K562 (cell line): ENCODE data around the gene DHX40. TPM values are rescaled to one million over a fixed set of nuclear protein-coding genes. Genes with fewer than 3 reads are reported as not detected.

ENCODE experiments used
- GATAD2B ChIP-seq: fragments of 450-650 bp; IDR thresholded peaks from 2 replicates; pipeline ENCODE4 v1.6.1; 2017; ENCODE audit warnings: mild to moderate bottlenecking, borderline replicate concordance
- NFATC3 ChIP-seq: fragments of 450-650 bp; IDR thresholded peaks from 2 replicates; pipeline ENCODE4 v1.6.1; 2017; ENCODE audit warnings: mild to moderate bottlenecking
- NFIC ChIP-seq: fragments of 450-650 bp; IDR thresholded peaks from 2 replicates; pipeline ENCODE4 v1.6.1; 2017; ENCODE audit warnings: mild to moderate bottlenecking, inconsistent platforms
- SMAD1 ChIP-seq: fragments of 150-350 bp; IDR thresholded peaks from 2 replicates; pipeline ENCODE4 v1.6.1; 2014; ENCODE audit warnings: low read length, low read depth; ENCODE audit not compliant: partially characterized antibody
- SMARCA5 ChIP-seq: fragments of 450-650 bp; IDR thresholded peaks from 2 replicates; pipeline ENCODE4 v1.6.1; 2016
- ZBTB17 ChIP-seq: fragments of 450-650 bp; formaldehyde crosslinking; IDR thresholded peaks from 2 replicates; pipeline ENCODE4 v1.4.0; 2020; ENCODE audit warnings: mild to moderate bottlenecking
- ZNF584 ChIP-seq: fragments of 200-800 bp; sonication (Bioruptor generic); IDR thresholded peaks from 2 replicates; pipeline ENCODE4 v1.6.1; 2016; ENCODE audit warnings: low read depth, mild to moderate bottlenecking, missing genetic modification characterization, missing compliant biosample characterization
- polyA plus RNA-seq, 8 experiments: library from polyadenylated mRNA; depleted of rRNA in 4 of 8; stranded (reverse) in 5 of 8; unstranded in 3 of 8; fragments of >200 nt; fragmentation: Nextera tagmentation in 2 of 8; fragmentation: Illumina TruSeq in 1 of 8; extraction: Ambion mirVana in 2 of 8; extraction: Trizol in 1 of 8; gene quantifications; 2 replicates each; pipeline versions ENCODE4 v1.2.1 to v1.2.3, GENCODE V29; 2011 to 2014; ENCODE audit warnings: inconsistent platforms in 1 of 8, missing spikeins in 1 of 8
- total RNA-seq, 7 experiments: library from RNA; depleted of rRNA in 6 of 7; stranded (reverse); fragments of >200 nt in 6 of 7; fragmentation: Illumina TruSeq in 2 of 7; extraction: Trizol in 2 of 7; gene quantifications; 2 replicates each; pipeline versions ENCODE4 v1.2.1 to v1.2.3, GENCODE V29; 2011 to 2021; ENCODE audit warnings: low replicate concordance in 1 of 7
- TF ChIP-seq, protein P1 (sequence below): fragments of 450-650 bp; IDR thresholded peaks from 2 replicates; pipeline ENCODE4 v1.6.1; 2016; ENCODE audit warnings: low read depth
- TF ChIP-seq, protein P2 (sequence below): sonication (generic); formaldehyde crosslinking; IDR thresholded peaks from 2 replicates; pipeline ENCODE4 v1.8.1; 2022; ENCODE audit warnings: missing genetic modification reagents
- TF ChIP-seq, protein P3 (sequence below): fragments of 250-450 bp; sonication (Bioruptor Pico); IDR thresholded peaks from 2 replicates; pipeline ENCODE4 v1.8.0; 2021; ENCODE audit warnings: moderate library complexity, mild to moderate bottlenecking, inconsistent platforms
- TF ChIP-seq, protein P4 (sequence below), 2 experiments: fragments of 250-450 bp in 1 of 2; fragments of 450-650 bp in 1 of 2; sonication (Bioruptor Pico) in 1 of 2; IDR thresholded peaks; 2 replicates each; pipeline versions ENCODE4 v1.6.1 to v1.8.0; 2016 to 2021; ENCODE audit warnings: mild to moderate bottlenecking in 2 of 2, moderate library complexity in 2 of 2, missing compliant biosample characterization in 1 of 2, missing genetic modification characterization in 1 of 2

The DHX40 gene
- total and polyA plus RNA-seq, 9 of the 15 experiments (the other 6 are each of a cell fraction or from before 2014, with no cell fraction given), result 7.2 to 38.6 (median 18.7) TPM

DNA sequence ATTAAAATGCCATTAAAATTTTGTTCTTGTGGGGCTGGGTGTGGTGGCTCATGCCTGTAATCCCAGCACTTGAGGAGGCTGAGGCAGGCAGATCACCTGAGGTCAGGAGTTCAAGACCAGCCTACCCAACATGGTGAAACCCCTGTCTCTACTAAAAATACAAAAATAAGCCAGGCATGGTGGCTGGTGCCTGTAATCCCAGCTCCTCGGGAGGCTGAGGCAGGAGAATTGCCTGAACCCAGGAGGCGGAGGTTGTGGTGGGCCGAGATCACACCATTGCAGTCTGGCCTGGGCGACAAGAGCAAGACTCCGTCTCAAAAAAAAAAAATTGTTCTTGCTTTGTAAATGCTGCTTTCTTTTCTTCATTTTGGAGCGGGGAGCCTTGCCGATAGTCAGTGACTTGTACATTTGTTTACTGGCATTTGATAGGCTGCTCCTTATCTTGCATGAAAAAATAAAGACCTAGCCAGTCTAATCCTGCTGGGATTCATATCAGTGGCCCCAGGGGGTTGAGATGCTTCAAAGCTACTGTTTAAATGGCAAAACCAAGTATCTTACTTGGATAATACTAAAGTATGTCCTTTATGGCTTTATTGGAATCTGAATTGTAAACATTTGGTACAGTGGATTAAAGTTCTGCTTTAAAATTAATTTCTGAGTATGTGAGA, 51.0 kb downstream of the DHX40 start (continued):
- TF ChIP-seq, protein P1, sequence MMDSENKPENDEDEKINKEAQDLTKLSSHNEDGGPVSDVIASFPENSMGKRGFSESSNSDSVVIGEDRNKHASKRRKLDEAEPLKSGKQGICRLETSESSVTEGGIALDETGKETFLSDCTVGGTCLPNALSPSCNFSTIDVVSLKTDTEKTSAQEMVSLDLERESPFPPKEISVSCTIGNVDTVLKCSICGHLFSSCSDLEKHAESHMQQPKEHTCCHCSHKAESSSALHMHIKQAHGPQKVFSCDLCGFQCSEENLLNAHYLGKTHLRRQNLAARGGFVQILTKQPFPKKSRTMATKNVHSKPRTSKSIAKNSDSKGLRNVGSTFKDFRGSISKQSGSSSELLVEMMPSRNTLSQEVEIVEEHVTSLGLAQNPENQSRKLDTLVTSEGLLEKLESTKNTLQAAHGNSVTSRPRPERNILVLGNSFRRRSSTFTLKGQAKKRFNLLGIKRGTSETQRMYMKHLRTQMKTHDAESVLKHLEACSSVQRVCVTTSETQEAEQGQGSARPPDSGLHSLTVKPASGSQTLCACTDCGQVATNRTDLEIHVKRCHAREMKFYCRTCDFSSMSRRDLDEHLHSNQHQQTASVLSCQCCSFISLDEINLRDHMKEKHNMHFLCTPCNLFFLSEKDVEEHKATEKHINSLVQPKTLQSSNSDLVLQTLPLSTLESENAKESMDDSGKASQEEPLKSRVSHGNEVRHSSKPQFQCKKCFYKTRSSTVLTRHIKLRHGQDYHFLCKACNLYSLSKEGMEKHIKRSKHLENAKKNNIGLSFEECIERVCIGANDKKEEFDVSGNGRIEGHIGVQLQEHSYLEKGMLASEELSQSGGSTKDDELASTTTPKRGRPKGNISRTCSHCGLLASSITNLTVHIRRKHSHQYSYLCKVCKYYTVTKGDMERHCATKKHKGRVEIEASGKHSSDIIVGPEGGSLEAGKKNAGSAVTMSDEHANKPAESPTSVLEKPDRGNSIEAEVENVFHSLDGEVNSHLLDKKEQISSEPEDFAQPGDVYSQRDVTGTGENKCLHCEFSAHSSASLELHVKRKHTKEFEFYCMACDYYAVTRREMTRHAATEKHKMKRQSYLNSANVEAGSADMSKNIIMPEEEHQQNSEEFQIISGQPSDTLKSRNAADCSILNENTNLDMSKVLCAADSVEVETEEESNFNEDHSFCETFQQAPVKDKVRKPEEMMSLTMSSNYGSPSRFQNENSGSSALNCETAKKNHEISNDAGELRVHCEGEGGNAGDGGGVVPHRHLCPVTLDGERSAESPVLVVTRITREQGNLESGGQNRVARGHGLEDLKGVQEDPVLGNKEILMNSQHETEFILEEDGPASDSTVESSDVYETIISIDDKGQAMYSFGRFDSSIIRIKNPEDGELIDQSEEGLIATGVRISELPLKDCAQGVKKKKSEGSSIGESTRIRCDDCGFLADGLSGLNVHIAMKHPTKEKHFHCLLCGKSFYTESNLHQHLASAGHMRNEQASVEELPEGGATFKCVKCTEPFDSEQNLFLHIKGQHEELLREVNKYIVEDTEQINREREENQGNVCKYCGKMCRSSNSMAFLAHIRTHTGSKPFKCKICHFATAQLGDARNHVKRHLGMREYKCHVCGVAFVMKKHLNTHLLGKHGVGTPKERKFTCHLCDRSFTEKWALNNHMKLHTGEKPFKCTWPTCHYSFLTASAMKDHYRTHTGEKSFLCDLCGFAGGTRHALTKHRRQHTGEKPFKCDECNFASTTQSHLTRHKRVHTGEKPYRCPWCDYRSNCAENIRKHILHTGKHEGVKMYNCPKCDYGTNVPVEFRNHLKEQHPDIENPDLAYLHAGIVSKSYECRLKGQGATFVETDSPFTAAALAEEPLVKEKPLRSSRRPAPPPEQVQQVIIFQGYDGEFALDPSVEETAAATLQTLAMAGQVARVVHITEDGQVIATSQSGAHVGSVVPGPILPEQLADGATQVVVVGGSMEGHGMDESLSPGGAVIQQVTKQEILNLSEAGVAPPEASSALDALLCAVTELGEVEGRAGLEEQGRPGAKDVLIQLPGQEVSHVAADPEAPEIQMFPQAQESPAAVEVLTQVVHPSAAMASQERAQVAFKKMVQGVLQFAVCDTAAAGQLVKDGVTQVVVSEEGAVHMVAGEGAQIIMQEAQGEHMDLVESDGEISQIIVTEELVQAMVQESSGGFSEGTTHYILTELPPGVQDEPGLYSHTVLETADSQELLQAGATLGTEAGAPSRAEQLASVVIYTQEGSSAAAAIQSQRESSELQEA, result no peak
- TF ChIP-seq NFATC3 (0 out of 2 replicates have a peak, but pooled peaks have one; percentile 43), ZNF584 (CRISPR knock-in tag) (0 out of 2 replicates have a peak, but pooled peaks have one; percentile 24), NFIC (no peak), SMARCA5 (0 out of 2 replicates have a peak, but pooled peaks have one; percentile 22), ZBTB17 (CRISPR knock-in tag) (peak; percentile 54; the same call in 1 of the 2 replicates), SMAD1 (peak; percentile 65), GATAD2B (peak; percentile 26; the same call in 1 of the 2 replicates)
- TF ChIP-seq, protein P2, sequence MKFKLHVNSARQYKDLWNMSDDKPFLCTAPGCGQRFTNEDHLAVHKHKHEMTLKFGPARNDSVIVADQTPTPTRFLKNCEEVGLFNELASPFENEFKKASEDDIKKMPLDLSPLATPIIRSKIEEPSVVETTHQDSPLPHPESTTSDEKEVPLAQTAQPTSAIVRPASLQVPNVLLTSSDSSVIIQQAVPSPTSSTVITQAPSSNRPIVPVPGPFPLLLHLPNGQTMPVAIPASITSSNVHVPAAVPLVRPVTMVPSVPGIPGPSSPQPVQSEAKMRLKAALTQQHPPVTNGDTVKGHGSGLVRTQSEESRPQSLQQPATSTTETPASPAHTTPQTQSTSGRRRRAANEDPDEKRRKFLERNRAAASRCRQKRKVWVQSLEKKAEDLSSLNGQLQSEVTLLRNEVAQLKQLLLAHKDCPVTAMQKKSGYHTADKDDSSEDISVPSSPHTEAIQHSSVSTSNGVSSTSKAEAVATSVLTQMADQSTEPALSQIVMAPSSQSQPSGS (CRISPR knock-in tag), result no peak
- TF ChIP-seq, protein P3, sequence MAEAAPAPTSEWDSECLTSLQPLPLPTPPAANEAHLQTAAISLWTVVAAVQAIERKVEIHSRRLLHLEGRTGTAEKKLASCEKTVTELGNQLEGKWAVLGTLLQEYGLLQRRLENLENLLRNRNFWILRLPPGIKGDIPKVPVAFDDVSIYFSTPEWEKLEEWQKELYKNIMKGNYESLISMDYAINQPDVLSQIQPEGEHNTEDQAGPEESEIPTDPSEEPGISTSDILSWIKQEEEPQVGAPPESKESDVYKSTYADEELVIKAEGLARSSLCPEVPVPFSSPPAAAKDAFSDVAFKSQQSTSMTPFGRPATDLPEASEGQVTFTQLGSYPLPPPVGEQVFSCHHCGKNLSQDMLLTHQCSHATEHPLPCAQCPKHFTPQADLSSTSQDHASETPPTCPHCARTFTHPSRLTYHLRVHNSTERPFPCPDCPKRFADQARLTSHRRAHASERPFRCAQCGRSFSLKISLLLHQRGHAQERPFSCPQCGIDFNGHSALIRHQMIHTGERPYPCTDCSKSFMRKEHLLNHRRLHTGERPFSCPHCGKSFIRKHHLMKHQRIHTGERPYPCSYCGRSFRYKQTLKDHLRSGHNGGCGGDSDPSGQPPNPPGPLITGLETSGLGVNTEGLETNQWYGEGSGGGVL (CRISPR knock-in tag), result no peak
- TF ChIP-seq, protein P4, sequence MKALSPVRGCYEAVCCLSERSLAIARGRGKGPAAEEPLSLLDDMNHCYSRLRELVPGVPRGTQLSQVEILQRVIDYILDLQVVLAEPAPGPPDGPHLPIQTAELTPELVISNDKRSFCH (CRISPR knock-in tag; IDR thresholded peaks at IDR 0.05), result no peak
- TF ChIP-seq, protein P4 (tag; IDR thresholded peaks at IDR 0.05), result 0 out of 2 replicates have a peak, but pooled peaks have one; percentile 20
